ENCODE data around the gene TTLL9. TPM values are rescaled to one million over a fixed set of nuclear protein-coding genes. Genes with fewer than 3 reads are reported as not detected.

TTLL9 gene
- total RNA-seq, 4 donors from 2014 or later: 0.16 TPM; not detected in 3

DNA sequence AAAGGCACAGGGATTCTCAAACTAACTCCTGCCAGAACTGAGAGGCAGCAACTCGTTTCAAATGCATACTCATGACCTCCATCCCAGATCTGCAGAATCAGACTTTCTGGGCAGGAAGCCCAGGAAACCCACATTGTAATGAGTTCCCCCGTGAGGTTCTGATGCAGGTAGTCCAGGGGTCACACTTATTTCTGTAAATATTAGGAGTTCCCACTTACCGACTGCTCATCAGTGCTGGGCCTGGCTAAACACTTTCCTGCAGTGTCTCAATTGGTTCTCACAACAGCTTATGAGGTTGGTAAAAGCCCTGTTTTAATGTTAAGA, 11.7 kb upstream of the TTLL9 start:
- no peak overlapping the region for H3K4me3 ChIP-seq (ENCODE audit: low read depth, poor library complexity, severe bottlenecking)
- 39 to 58% methylated on average over 3 of the region's 3 CpGs for WGBS, 2 donors
- DNase-seq (ENCODE audit: low spot score in 2 of 2): no peak
- TF ChIP-seq POLR2A (IDR thresholded peaks at IDR 0.05): no peak
- TF ChIP-seq, protein P1, sequence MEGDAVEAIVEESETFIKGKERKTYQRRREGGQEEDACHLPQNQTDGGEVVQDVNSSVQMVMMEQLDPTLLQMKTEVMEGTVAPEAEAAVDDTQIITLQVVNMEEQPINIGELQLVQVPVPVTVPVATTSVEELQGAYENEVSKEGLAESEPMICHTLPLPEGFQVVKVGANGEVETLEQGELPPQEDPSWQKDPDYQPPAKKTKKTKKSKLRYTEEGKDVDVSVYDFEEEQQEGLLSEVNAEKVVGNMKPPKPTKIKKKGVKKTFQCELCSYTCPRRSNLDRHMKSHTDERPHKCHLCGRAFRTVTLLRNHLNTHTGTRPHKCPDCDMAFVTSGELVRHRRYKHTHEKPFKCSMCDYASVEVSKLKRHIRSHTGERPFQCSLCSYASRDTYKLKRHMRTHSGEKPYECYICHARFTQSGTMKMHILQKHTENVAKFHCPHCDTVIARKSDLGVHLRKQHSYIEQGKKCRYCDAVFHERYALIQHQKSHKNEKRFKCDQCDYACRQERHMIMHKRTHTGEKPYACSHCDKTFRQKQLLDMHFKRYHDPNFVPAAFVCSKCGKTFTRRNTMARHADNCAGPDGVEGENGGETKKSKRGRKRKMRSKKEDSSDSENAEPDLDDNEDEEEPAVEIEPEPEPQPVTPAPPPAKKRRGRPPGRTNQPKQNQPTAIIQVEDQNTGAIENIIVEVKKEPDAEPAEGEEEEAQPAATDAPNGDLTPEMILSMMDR (IDR thresholded peaks at IDR 0.05): no peak
- intact Hi-C loops (cut with DNase I; ENCODE audit: low total_unique reads): no loop called here

DNA sequence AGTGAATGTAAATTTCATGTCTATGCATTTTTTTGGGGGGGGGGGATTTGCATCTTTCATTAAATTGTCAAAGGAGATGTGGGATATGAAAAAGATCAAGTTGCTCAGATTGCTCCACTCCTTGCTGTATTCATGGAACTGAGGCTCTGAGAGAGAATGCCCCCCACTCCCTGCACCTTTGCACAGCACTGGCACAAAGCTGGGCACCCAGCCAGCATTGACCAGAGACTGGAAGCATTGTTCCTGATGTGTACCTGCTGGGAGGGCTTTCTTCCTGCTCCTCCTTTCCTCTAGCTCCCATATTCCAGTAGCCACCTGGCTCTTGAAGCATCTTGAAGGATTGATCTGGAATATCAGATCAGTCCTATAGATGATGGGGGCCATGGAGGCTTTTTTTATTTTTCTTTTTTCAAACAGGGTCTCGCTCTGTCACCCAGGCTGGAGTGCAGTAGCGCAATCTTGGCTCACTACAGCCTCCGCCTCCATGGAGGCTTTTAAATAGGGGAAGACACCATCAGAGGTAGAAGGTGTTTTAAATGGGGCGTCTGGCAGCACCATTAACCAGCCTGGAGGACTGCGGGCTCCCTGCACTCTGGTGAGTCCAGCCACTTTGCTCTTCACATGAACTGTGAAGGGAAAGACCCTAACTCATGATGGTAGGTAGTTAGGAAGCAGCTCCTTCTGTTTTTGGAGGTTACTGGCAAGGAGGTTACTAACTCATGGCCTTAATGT, 11.0 kb upstream of the TTLL9 start:
- no peak overlapping the region for H3K4me3 ChIP-seq (ENCODE audit: low read depth, poor library complexity, severe bottlenecking)
- WGBS, 2 donors: 87 to 91% methylated on average over 5 of the region's 5 CpGs
- intact Hi-C loops (cut with DNase I; ENCODE audit: low total_unique reads): no loop called here
- TF ChIP-seq, protein P1 (IDR thresholded peaks at IDR 0.05): no peak
- no peak for TF ChIP-seq POLR2A (IDR thresholded peaks at IDR 0.05)
- no peak for DNase-seq (ENCODE audit: low spot score in 2 of 2)

DNA sequence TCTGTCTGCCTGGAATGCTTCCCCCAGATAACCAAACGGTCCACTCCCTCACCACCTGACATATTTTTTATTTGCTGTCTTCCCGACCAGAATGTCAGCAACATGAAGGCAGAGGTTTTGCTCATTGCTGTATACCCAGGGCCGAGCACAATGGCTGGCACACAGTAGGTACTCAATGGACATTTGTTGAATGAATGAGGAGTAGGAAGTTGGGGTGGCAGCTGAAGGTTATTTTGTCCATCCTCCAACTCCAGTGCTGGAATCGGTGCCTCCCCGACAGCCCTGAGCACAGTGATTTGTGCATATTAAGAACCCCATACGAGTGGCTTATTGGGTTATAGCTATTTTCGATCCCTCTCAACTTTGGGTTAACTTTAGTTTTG, 10.4 kb upstream of the TTLL9 start:
- 41 to 62% methylated on average over 7 of the region's 7 CpGs for WGBS, 2 donors
- DNase-seq (ENCODE audit: low spot score in 2 of 2): peak in 1 of 2 donors; percentile 57
- intact Hi-C loops (cut with DNase I; ENCODE audit: low total_unique reads): no loop called here
- no peak for TF ChIP-seq POLR2A (IDR thresholded peaks at IDR 0.05)
- TF ChIP-seq, protein P1 (IDR thresholded peaks at IDR 0.05): no peak
- H3K4me3 ChIP-seq (ENCODE audit: low read depth, poor library complexity, severe bottlenecking): no peak overlapping the region

DNA sequence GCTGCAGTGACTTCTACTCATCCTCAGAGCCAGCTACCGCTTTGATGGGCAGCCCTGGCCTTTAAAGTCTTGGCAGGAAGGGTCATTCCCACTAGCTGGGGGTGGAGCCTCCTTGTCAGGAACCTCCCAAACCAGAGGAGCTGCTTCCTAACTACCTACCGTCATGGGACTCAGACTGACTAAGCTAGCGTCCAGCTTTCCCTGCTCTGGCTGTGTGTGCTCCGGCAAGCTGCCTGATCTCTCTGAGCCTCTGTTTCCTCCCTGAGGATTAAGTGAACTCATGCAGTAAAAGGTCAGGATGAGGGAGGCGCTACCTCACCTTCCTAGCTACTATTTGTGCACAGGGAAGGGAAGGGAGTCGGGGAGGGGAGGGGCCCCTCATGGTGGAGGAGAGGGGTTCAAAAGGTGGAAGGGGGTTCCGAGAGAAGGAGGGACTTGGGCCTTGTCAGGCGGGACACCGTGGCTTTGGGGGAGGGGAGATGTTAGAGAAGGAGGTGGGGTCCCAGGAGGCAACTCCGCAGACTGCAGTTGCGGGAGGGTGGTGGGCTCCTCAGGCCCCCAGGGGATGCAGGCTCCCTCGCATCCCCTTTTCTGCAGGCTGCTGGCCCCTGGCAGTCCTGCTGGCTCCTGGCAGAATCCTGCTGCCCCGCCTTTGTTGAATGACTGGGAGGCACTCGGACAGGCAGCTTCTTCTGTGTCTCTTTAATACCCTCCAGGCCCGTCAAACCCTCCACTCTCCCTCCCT, 9.9 kb upstream of the TTLL9 start:
- peak in 1 of 2 donors; percentile 82 for DNase-seq (ENCODE audit: low spot score in 2 of 2)
- TF ChIP-seq, protein P1 (IDR thresholded peaks at IDR 0.05): no peak
- TF ChIP-seq POLR2A (IDR thresholded peaks at IDR 0.05): no peak
- intact Hi-C loops (cut with DNase I; ENCODE audit: low total_unique reads): no loop called here
- 5 to 10% methylated on average over 15 of the region's 15 CpGs for WGBS, 2 donors
- H3K4me3 ChIP-seq (ENCODE audit: low read depth, poor library complexity, severe bottlenecking): no peak overlapping the region

DNA sequence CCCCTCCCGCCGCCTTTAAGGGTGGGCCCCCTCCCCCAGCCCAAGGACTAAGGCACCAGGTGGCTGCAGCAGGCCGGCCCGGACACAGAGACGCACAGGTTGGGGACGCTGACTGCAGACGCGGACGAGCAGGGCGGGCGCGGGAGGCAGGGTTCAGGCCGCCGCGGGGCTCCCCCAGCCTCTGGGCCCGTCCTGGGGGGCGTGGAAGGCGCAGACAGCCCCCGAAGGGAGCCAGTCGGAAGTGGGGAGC, 9.4 kb upstream of the TTLL9 start:
- 0% methylated on average over 4 to 16 of the region's 20 CpGs for WGBS, 2 donors
- no peak for DNase-seq (ENCODE audit: low spot score in 2 of 2)
- intact Hi-C loops (cut with DNase I; ENCODE audit: low total_unique reads): no loop called here
- peak overlapping the region; percentile 21 for H3K4me3 ChIP-seq (ENCODE audit: low read depth, poor library complexity, severe bottlenecking)
- TF ChIP-seq, protein P1 (IDR thresholded peaks at IDR 0.05): no peak
- TF ChIP-seq POLR2A (IDR thresholded peaks at IDR 0.05): no peak

Measured in lower leg skin (tissue), 4 donors.